Endodermal cell (in vitro differentiated cells): ENCODE results near the gene ZNF502. TPM values are rescaled to one million over a fixed set of nuclear protein-coding genes. Genes with fewer than 3 reads are reported as not detected.
"Not testable (repeated sequence)": the region's sequence is repeated elsewhere in the genome, so short reads cannot be mapped to it uniquely, and the experiment has no call there.

ENCODE experiments used
- DNase-seq: peaks from one replicate; pipeline ENCODE4 v3.0.0-alpha.2; 2017
- H3K27ac ChIP-seq: 2 replicates; pipeline ENCODE4 v1.5.1; 2013; ENCODE audit warnings: mild to moderate bottlenecking, low read depth, low read length, moderate library complexity
- H3K27me3 ChIP-seq: 2 replicates; pipeline ENCODE4 v1.6.1; 2013; ENCODE audit warnings: mild to moderate bottlenecking, low read length, moderate library complexity; ENCODE audit not compliant: insufficient read depth, control insufficient read depth, poor library complexity, severe bottlenecking
- H3K36me3 ChIP-seq: 2 replicates; pipeline ENCODE4 v1.7.0; 2013; ENCODE audit warnings: mild to moderate bottlenecking, low read length, moderate library complexity; ENCODE audit not compliant: control insufficient read depth, insufficient read depth
- H3K4me1 ChIP-seq: one replicate; pipeline ENCODE4 v1.7.0; 2013; ENCODE audit warnings: low read length; ENCODE audit not compliant: control insufficient read depth, insufficient read depth
- H3K4me3 ChIP-seq: 2 replicates; pipeline ENCODE4 v1.5.1; 2013; ENCODE audit warnings: mild to moderate bottlenecking, low read length, moderate library complexity
- H3K9ac ChIP-seq: 2 replicates; pipeline ENCODE4 v1.6.1; 2013; ENCODE audit warnings: mild to moderate bottlenecking, low read length, moderate library complexity; ENCODE audit not compliant: poor library complexity, severe bottlenecking; ENCODE audit errors: extremely low read depth
- H3K9me3 ChIP-seq: 2 replicates; pipeline ENCODE4 v1.6.1; 2013; ENCODE audit warnings: mild to moderate bottlenecking, low read length, moderate library complexity; ENCODE audit not compliant: control insufficient read depth
- H3K27ac Mint-ChIP-seq: 2 replicates; pipeline ENCODE4 v1.8.0; 2020; ENCODE audit warnings: mixed read lengths
- H3K27me3 Mint-ChIP-seq: 2 replicates; pipeline ENCODE4 v1.8.0; 2021; ENCODE audit warnings: mild to moderate bottlenecking, mixed read lengths; ENCODE audit not compliant: insufficient read depth
- H3K36me3 Mint-ChIP-seq: 2 replicates; pipeline ENCODE4 v1.8.0; 2020; ENCODE audit warnings: low read depth, mixed read lengths
- H3K4me1 Mint-ChIP-seq: 2 replicates; pipeline ENCODE4 v1.8.0; 2020; ENCODE audit warnings: mixed read lengths
- H3K4me3 Mint-ChIP-seq: 2 replicates; pipeline ENCODE4 v1.8.0; 2020; ENCODE audit warnings: mild to moderate bottlenecking, moderate library complexity, mixed read lengths
- H3K9me3 Mint-ChIP-seq: 2 replicates; pipeline ENCODE4 v1.8.0; 2020; ENCODE audit warnings: mild to moderate bottlenecking, mixed read lengths
- CTCF ChIP-seq: fragments of 200-600 bp; sonication (generic); conservative IDR thresholded peaks from 2 replicates; pipeline ENCODE4 v1.5.0; 2021; ENCODE audit warnings: antibody characterized with exemption, mild to moderate bottlenecking
- WGBS, 2 experiments: methylation state at CpG; one replicate each; pipeline versions ENCODE4 v1.1.5 to v1.1.7; 2013; ENCODE audit warnings: missing lambda C conversion rate in 2 of 2, mixed read lengths in 1 of 2; ENCODE audit not compliant: insufficient coverage in 1 of 2, insufficient read length in 1 of 2; 5-methylcytosine and 5-hydroxymethylcytosine counted together
- total RNA-seq, 2 donors: library from RNA; stranded (reverse); fragmentation: NEBNext Ultra II Directional in 1 of 2; extraction: Animal tissue kit (Norgen Biotek cat#: 25700) in 1 of 2; gene quantifications; 2 replicates in 1 of 2; 3 replicates in 1 of 2; pipeline ENCODE4 v1.2.1, GENCODE V29; 2021

ZNF502 gene
- total RNA-seq, 2 donors from 2014 or later: 0.29 to 1.6 TPM

- peaks cover 17% of the 10 kb centered on the region for H3K36me3 Mint-ChIP-seq
- H3K4me3 Mint-ChIP-seq: no peak overlapping the region
- Histone ChIP-seq H3K9ac (no peak overlapping the region), H3K36me3 (no peaks in the 10 kb centered on the region), H3K27ac (no peak overlapping the region), H3K27me3 (no peaks in the 10 kb centered on the region), H3K4me3 (no peak overlapping the region), H3K9me3 (peaks cover 17% of the 10 kb centered on the region), H3K4me1 (no peaks in the 10 kb centered on the region)
- no peak for TF ChIP-seq CTCF
- no peaks in the 10 kb centered on the region for H3K4me1 Mint-ChIP-seq
- 86 to 88% methylated on average over 6 of the region's 6 CpGs for WGBS, 2 experiments
- no peak overlapping the region for H3K27ac Mint-ChIP-seq
- no peak for DNase-seq
- peaks cover 9% of the 10 kb centered on the region for H3K27me3 Mint-ChIP-seq
- peaks cover 31% of the 10 kb centered on the region for H3K9me3 Mint-ChIP-seq
Observed at GRCh38 chr3:44669760-44670159, 42.7 kb upstream of the ZNF502 start.

DNA sequence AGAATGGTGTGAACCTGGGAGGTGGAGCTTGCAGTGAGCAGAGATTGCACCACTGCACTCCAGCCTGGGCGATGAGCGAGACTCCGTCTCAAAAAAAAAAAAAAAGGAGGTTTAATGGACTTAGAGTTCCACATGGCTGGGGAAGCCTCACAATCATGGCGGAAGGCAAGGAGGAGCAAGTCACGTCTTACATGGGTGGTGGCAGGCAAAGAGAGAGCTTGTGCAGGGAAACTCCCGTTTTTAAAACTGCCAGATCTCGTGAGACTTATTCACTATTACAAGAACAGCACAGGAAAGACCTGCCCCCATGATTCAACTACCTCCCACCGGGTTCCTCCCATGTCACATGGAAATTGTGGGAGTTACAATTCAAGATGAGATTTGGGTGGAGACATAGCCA lies 39.0 kb upstream of the ZNF502 start:
- H3K4me3 ChIP-seq: not testable (repeated sequence)
- peaks cover 14% of the 10 kb centered on the region for H3K36me3 Mint-ChIP-seq

GRCh38 chr3:44674211-44674610 lies 38.2 kb upstream of the ZNF502 start:
- DNase-seq: no peak
- Histone ChIP-seq H3K9me3 (peaks cover 11% of the 10 kb centered on the region), H3K4me3 (no peak overlapping the region), H3K4me1 (peaks cover 4% of the 10 kb centered on the region), H3K27me3 (no peaks in the 10 kb centered on the region), H3K27ac (no peak overlapping the region), H3K36me3 (no peaks in the 10 kb centered on the region), H3K9ac (no peak overlapping the region)
- 68 to 90% methylated on average over 2 of the region's 2 CpGs for WGBS, 2 experiments
- no peak overlapping the region for H3K4me3 Mint-ChIP-seq
- no peak for TF ChIP-seq CTCF
- H3K27me3 Mint-ChIP-seq: peaks cover 11% of the 10 kb centered on the region
- H3K9me3 Mint-ChIP-seq: peaks cover 22% of the 10 kb centered on the region
- peaks cover 14% of the 10 kb centered on the region for H3K36me3 Mint-ChIP-seq
- no peak overlapping the region for H3K27ac Mint-ChIP-seq
- H3K4me1 Mint-ChIP-seq: peaks cover 4% of the 10 kb centered on the region

More for the DNA sequence above, 39.0 kb upstream of the ZNF502 start:
- H3K4me1 ChIP-seq, H3K9ac ChIP-seq, DNase-seq, H3K36me3 ChIP-seq, H3K27me3 Mint-ChIP-seq, H3K4me3 Mint-ChIP-seq, H3K27ac Mint-ChIP-seq, H3K4me1 Mint-ChIP-seq, H3K27ac ChIP-seq, H3K27me3 ChIP-seq: not testable (repeated sequence)
- peaks cover 11% of the 10 kb centered on the region for H3K9me3 ChIP-seq
- H3K9me3 Mint-ChIP-seq: peaks cover 22% of the 10 kb centered on the region
- WGBS, 2 experiments: 91 to 100% methylated on average over 2 to 7 of the region's 8 CpGs

- Mint-ChIP-seq H3K36me3 (peaks cover 35% of the 10 kb centered on the region), H3K27ac (no peak overlapping the region), H3K27me3 (peaks cover 6% of the 10 kb centered on the region), H3K4me1 (peaks cover 4% of the 10 kb centered on the region), H3K9me3 (peaks cover 47% of the 10 kb centered on the region), H3K4me3 (no peak overlapping the region)
- Histone ChIP-seq H3K27ac (no peak overlapping the region), H3K4me3 (no peak overlapping the region), H3K36me3 (peaks cover 25% of the 10 kb centered on the region), H3K27me3 (no peaks in the 10 kb centered on the region), H3K4me1 (peaks cover 4% of the 10 kb centered on the region), H3K9ac (no peak overlapping the region), H3K9me3 (peaks cover 40% of the 10 kb centered on the region)
- 93 to 95% methylated on average over 4 to 5 of the region's 5 CpGs for WGBS, 2 experiments
- no peak for DNase-seq
- no peak for TF ChIP-seq CTCF
Observed at GRCh38 chr3:44678480-44679116, 33.9 kb upstream of the ZNF502 start.
